Thyroid gland (tissue), 4 donors: ENCODE data around the gene DPYSL5.

Experiments
- CTCF ChIP-seq, 6 experiments: fragments of 200-600 bp in 3 of 6; fragments of 450-650 bp in 3 of 6; sonication (generic) in 3 of 6; IDR thresholded peaks; one replicate each; pipeline ENCODE4 v1.5.1; 2016 to 2019; ENCODE audit warnings: antibody characterized with exemption in 6 of 6, mild to moderate bottlenecking in 2 of 6, inconsistent platforms in 1 of 6, moderate library complexity in 1 of 6
- POLR2A ChIP-seq, 2 donors: fragments of 450-650 bp; IDR thresholded peaks; one replicate each; pipeline ENCODE4 v1.6.1; 2017; ENCODE audit warnings: antibody characterized with exemption in 2 of 2, mild to moderate bottlenecking in 2 of 2, moderate library complexity in 1 of 2

- TF ChIP-seq POLR2A (IDR thresholded peaks at IDR 0.05) (no peak), CTCF (IDR thresholded peaks at IDR 0.05) (no peak)
These were observed 64.3 kb downstream of the DPYSL5 start for GRCh38 chr2:26911911-26912861.
